Measurements from ENCODE around the gene TRAPPC12. TPM values are rescaled to one million over a fixed set of nuclear protein-coding genes. Genes with fewer than 3 reads are reported as not detected.
"Not testable (repeated sequence)": the region's sequence is repeated elsewhere in the genome, so short reads cannot be mapped to it uniquely, and the experiment has no call there.

The TRAPPC12 gene
- total RNA-seq, 1 donor from 2014 or later, result 89.8 TPM

DNA sequence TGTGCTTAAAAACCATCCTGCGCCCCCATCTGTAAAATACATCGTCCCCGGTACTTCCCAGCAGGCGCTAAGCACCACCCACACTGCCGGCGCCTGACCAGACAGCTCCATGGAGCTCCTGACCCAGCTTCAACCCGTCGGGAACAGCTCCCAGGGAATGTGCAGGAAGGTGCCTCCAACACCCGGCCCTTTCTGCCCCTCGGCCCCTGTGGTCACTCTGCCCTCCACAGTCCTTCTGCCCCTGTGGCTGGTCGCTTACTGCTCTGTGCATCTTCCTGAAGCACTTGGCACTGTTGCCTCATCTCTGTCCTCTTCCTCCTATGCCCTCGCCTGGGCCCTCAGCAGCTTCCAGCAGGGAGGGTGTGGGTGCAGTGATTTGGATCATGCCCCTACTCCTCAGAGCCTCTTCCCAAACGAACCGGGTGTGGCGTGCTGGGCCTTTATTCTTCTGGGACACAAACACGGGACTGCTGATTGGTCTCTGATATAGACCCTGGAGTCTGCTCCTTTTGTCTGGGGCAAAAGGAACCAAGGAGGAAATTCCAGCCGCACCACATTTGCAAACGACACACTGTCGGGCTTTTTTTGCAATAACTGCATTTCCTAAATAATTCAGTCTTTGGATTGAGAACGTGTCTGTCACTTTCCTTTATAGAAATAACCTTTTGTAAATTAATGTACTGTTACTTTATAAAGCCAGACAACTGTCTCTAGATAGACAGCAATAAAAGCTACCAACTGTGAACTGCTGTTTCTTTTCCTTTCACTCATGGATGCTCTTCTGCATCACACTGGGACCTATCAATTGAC lies 73.9 kb downstream of the TRAPPC12 start:
- intact Hi-C loops (cut with DNase I), result no loop called here
- Histone ChIP-seq H3K27ac (no peak overlapping the region), H3K4me1 (no peaks in the 10 kb centered on the region), H3K36me3 (peaks cover 48% of the 10 kb centered on the region), H3K27me3 (no peaks in the 10 kb centered on the region), H3K4me3 (no peak overlapping the region), H3K9me3 (no peaks in the 10 kb centered on the region)
- DNase-seq (no peak), ATAC-seq (no peak)
- TF ChIP-seq, protein P1, sequence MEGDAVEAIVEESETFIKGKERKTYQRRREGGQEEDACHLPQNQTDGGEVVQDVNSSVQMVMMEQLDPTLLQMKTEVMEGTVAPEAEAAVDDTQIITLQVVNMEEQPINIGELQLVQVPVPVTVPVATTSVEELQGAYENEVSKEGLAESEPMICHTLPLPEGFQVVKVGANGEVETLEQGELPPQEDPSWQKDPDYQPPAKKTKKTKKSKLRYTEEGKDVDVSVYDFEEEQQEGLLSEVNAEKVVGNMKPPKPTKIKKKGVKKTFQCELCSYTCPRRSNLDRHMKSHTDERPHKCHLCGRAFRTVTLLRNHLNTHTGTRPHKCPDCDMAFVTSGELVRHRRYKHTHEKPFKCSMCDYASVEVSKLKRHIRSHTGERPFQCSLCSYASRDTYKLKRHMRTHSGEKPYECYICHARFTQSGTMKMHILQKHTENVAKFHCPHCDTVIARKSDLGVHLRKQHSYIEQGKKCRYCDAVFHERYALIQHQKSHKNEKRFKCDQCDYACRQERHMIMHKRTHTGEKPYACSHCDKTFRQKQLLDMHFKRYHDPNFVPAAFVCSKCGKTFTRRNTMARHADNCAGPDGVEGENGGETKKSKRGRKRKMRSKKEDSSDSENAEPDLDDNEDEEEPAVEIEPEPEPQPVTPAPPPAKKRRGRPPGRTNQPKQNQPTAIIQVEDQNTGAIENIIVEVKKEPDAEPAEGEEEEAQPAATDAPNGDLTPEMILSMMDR (IDR thresholded peaks at IDR 0.05), result no peak

GRCh38 chr2:3454005-3454404 lies 74.5 kb downstream of the TRAPPC12 start:
- H3K36me3 ChIP-seq, result peaks cover 49% of the 10 kb centered on the region
- H3K4me1 ChIP-seq; ATAC-seq; H3K27me3 ChIP-seq; H3K4me3 ChIP-seq; H3K27ac ChIP-seq; DNase-seq; intact Hi-C loops (cut with DNase I); H3K9me3 ChIP-seq: not testable (repeated sequence)

- H3K4me1 ChIP-seq, result peaks cover 6% of the 10 kb centered on the region
- peaks cover 41% of the 10 kb centered on the region for H3K36me3 ChIP-seq
- H3K9me3 ChIP-seq, result no peaks in the 10 kb centered on the region
- H3K27me3 ChIP-seq, result no peaks in the 10 kb centered on the region
- intact Hi-C loops (cut with DNase I), result no loop called here
- ATAC-seq, result no peak
- no peak overlapping the region for H3K27ac ChIP-seq
- TF ChIP-seq, protein P1 (IDR thresholded peaks at IDR 0.05), result no peak
- no peak for DNase-seq
- no peak overlapping the region for H3K4me3 ChIP-seq
Observed at GRCh38 chr2:3454802-3455201, 75.3 kb downstream of the TRAPPC12 start.

DNA sequence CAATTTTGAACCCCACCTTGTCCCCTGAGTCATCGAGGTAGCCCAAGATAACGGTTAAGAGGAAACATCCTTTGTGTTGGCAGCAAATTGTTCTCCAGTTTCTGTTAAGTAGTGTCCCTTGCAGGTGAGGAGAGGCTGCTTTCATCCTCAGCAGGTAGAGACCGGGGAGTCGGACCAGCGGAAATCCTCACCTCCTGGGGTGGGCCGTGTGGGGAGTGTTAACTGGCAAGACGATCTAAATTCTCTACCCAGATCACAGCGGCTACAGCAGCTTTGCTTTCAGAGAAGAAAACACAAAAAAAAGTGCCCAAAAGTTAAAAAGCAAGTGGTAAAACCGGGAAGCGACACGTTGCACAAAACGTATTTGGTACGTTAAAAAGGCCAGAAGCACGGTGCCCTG lies 76.6 kb downstream of the TRAPPC12 start:
- H3K4me1 ChIP-seq, result peaks cover 6% of the 10 kb centered on the region
- TF ChIP-seq, protein P1 (IDR thresholded peaks at IDR 0.05), result no peak
- ATAC-seq, result no peak
- intact Hi-C loops (cut with DNase I), result no loop called here
- no peaks in the 10 kb centered on the region for H3K9me3 ChIP-seq
- no peaks in the 10 kb centered on the region for H3K27me3 ChIP-seq
- DNase-seq, result no peak
- no peak overlapping the region for H3K27ac ChIP-seq
- H3K36me3 ChIP-seq, result peaks cover 41% of the 10 kb centered on the region
- no peak overlapping the region for H3K4me3 ChIP-seq

- Histone ChIP-seq H3K4me1 (peaks cover 10% of the 10 kb centered on the region), H3K9me3 (no peaks in the 10 kb centered on the region), H3K27ac (no peak overlapping the region), H3K4me3 (no peak overlapping the region), H3K36me3 (peaks cover 40% of the 10 kb centered on the region), H3K27me3 (no peaks in the 10 kb centered on the region)
- DNase-seq, result no peak
- ATAC-seq, result no peak
- TF ChIP-seq, protein P1 (IDR thresholded peaks at IDR 0.05), result no peak
- intact Hi-C loops (cut with DNase I), result no loop called here
Observed at GRCh38 chr2:3457524-3458395, 78.3 kb downstream of the TRAPPC12 start.
